ENCODE data around the gene BIK. TPM values are rescaled to one million over a fixed set of nuclear protein-coding genes. Genes with fewer than 3 reads are reported as not detected.
A peak's percentile ranks its signal among the peaks of the same experiment; 100 is the strongest.

Gene BIK, protein sequence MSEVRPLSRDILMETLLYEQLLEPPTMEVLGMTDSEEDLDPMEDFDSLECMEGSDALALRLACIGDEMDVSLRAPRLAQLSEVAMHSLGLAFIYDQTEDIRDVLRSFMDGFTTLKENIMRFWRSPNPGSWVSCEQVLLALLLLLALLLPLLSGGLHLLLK
- 0.14 TPM in 1 of 2 replicates, not detected in the other for total RNA-seq (2014; rRNA removed; shearing (Covaris generic))

DNA sequence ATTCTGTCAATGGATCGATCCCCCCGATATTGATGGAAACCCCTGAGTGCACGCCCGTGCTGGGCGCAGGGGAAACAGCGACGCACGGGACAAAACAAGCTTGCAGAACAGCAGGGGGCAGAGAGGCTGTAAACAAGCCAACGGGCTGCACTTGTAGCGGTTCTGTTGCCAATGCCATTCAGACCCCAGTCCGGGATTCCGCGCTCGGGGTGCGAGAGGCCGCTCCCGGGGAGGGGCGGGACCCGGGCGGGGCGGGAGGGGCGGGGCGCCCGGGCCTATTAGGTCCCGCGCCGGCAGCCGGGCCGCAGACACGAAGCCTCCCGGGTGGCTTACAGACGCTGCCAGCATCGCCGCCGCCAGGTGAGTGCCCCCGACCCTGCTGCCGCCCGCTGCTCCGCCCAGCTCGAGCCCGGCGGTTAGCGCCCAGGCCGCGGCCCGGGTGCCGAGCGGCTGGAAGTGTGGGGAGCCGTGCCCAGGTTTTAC, at the start of gene BIK:
BIK (plus strand) TSS at position 307 of the 483 bp plus-strand sequence. CDS start 13,273 bp downstream, outside the sequence.
- peak within 1 kb of the TSS; percentile 38 for H3K4me3 ChIP-seq

DNA sequence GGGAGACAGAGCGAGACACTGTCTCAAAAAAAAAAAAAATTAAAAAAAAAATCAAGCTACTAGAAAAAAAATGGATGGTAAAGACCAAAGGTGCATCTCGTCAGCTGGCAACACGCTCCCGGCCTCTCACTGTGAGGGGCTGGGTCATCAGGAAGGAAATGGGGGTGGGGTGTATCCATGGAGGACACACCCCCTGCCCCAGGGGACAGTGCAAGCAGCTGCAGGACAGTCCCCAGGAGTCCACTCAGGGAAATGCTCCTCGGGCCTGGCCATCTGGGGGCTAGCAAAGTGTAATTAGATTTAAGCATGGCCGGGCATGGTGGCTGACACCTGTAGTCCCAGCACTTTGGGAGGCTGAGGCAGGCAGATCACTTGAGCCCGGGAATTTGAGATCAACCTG, 44.4 kb upstream of the BIK start:
- H3K27ac ChIP-seq: peak overlapping the region; percentile 98
- peak; percentile 74 to 76 for DNase-seq
- H3K4me3 ChIP-seq: no peak overlapping the region
- no peaks in the 10 kb centered on the region for H3K36me3 ChIP-seq
- peaks cover 15% of the 10 kb centered on the region for H3K4me1 ChIP-seq
- H3K9me3 ChIP-seq (replicated peaks): no peaks in the 10 kb centered on the region
- H3K27me3 ChIP-seq: no peaks in the 10 kb centered on the region

More for the DNA sequence above, at the start of gene BIK:
- peak; percentile 48 to 57 for DNase-seq
- Histone ChIP-seq H3K4me1 (peaks cover 4% of the 10 kb centered on the region; the same call in 1 of the 2 replicates), H3K9me3 (replicated peaks) (no peaks in the 10 kb centered on the region), H3K27ac (no peak within 1 kb of the TSS), H3K36me3 (no peaks in the 10 kb centered on the region), H3K27me3 (peaks cover 51% of the 10 kb centered on the region)

DNA sequence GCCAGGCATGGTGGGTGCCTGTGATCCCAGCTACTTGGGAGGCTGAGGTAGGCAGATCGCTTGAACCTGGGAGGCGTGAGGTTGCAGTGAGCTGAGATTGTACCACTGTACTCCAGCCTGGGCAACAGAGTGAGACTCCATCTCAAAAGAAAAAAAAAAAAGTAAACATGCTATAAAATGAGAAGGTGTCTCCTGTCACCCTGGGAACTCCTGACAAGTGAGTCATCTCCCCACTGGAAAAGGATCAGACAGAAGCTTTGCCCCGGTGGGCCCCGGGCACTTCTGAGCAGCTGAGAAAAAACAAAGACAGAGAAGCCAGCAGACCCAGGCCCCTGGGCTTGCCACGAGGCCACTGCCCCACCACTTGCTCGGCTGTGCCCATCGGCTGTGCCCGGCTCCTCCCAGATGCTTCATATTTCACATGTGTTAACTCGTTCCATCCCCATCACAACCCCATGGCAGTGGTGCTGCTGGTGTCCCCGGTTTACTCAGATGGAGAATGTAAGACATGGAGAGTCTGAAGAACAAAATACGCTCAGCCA, 43.6 kb upstream of the BIK start:
- DNase-seq: peak; percentile 81

DNA sequence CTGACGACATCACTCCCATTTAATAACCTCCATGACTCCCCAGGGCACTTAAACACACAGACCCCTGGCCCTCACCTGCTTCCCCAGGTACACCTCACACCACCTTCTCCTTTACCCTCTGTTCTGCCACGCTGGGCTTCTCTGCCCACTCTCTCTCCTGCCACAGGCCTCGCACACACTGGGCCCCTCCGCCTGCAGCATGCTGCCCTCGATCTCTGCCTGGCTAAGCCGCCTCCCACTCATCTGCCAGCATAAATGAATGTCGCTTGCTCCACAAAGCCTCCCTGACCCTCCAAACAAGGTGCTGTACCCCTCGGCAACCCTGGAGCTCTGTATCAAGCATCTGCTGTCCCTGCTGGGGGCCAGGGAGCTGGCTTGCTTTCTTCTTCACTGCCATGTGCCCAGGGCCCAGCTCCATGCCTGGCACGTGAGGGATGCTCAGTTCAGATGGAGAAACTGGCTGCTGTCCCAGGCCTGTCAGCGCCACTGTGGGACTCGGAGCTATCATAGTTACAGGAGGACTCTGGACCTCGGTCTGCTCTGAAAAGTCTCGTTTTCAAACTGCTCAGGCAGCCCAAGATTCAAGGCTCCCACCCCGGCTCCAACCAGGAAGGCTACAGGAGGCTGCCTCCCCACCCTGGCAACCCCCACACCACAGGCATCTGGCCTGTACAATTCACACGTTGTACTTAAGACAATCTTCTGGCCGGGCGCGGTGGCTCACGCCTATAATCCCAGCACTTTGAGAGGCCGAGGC, 33.3 kb upstream of the BIK start:
- Histone ChIP-seq H3K4me3 (no peak overlapping the region), H3K27ac (no peak overlapping the region), H3K36me3 (no peaks in the 10 kb centered on the region), H3K4me1 (no peaks in the 10 kb centered on the region), H3K9me3 (replicated peaks) (no peaks in the 10 kb centered on the region), H3K27me3 (no peaks in the 10 kb centered on the region)
- peak; percentile 25 to 27 for DNase-seq

More for the DNA sequence above, 43.6 kb upstream of the BIK start:
- peaks cover 15% of the 10 kb centered on the region for H3K4me1 ChIP-seq
- H3K4me3 ChIP-seq: no peak overlapping the region
- no peaks in the 10 kb centered on the region for H3K36me3 ChIP-seq
- no peaks in the 10 kb centered on the region for H3K27me3 ChIP-seq
- H3K9me3 ChIP-seq (replicated peaks): no peaks in the 10 kb centered on the region
- peak overlapping the region; percentile 98 for H3K27ac ChIP-seq

DNA sequence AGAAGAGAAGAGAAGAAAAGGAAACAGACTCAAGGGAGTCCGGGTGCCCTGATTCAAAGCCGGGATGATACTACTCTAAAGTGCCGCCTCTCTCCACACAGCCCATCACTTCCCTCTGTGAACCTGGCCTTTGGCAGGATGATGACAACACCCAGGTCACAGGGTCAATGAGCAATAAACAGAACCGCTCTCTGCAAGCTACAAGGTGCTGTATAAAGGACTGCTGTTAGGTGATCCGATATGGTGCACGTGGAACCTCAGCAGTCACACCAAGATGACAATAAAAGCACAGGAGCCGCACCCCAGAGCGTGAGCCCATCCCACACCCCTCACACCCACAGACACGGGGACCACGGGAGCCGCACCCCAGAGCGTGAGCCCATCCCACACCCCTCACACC, 32.0 kb upstream of the BIK start:
- no peaks in the 10 kb centered on the region for H3K9me3 ChIP-seq (replicated peaks)
- H3K4me1 ChIP-seq: no peaks in the 10 kb centered on the region
- DNase-seq: no peak
- H3K4me3 ChIP-seq: no peak overlapping the region
- H3K27ac ChIP-seq: no peak overlapping the region
- no peaks in the 10 kb centered on the region for H3K27me3 ChIP-seq
- no peaks in the 10 kb centered on the region for H3K36me3 ChIP-seq

DNA sequence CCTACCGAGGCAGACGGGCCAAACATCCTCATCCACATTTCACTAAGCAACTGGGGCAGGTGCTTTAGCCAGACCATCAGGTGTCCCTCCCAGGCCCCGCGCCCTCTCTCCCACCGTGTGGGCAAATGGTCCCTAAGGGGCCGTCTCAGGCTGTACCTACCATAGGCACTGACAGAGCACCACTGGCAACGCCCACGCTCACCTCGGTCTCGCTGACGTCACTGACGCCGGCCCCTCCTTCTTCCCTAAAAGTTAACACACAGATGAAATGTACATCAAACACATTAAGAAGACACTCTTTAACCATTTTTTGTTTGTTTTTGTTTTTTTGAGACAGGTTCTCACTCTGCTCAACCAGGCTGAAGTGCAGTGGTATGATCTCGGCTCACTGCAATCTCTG, 30.8 kb upstream of the BIK start:
- Histone ChIP-seq H3K4me3 (no peak overlapping the region), H3K4me1 (no peaks in the 10 kb centered on the region), H3K27me3 (no peaks in the 10 kb centered on the region), H3K27ac (no peak overlapping the region), H3K9me3 (replicated peaks) (no peaks in the 10 kb centered on the region), H3K36me3 (no peaks in the 10 kb centered on the region)
- DNase-seq: no peak

DNA sequence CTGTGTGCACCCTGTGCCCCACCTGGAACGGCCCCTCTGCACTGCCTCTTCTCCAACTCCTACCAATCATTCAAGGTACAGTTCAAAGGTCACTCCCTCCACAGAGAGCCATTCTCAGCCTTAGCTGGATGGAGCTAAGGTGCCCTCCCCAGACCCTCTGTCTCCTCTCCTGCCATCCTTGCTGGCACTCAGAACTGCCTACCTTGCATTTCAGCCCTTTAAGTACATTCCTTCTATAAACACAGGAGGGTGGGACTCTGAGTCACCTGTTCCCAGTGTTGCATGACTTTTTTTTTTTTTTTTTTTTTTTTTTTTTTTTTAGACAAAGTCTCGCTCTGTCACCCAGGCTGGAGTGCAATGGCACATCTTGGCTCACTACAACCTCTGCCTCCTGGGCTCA, 29.9 kb upstream of the BIK start:
- no peak for DNase-seq
- H3K27me3 ChIP-seq: no peaks in the 10 kb centered on the region
- no peak overlapping the region for H3K27ac ChIP-seq
- no peaks in the 10 kb centered on the region for H3K4me1 ChIP-seq
- no peaks in the 10 kb centered on the region for H3K36me3 ChIP-seq
- H3K9me3 ChIP-seq (replicated peaks): no peaks in the 10 kb centered on the region
- no peak overlapping the region for H3K4me3 ChIP-seq

DNA sequence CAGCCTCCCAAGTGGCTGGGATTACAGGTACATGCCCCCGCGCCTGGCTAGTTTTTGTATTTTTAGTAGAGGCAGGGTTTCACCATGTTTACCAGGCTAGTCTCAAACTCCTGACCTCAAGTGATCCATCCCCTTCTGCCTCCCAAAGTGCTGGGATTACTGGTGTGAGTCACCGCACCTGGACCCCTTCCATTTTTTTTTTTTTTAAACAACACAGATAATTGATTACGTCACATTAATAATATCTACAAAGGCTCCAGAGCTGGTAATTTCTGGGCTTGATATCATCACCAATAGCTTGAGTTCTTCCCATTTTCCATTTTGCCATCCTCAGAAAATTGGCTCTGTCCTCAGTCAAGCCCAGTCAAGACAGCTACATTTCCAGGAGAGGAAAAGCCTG, 28.6 kb upstream of the BIK start:
- no peaks in the 10 kb centered on the region for H3K9me3 ChIP-seq (replicated peaks)
- no peak for DNase-seq
- no peak overlapping the region for H3K4me3 ChIP-seq
- no peak overlapping the region for H3K27ac ChIP-seq
- no peaks in the 10 kb centered on the region for H3K27me3 ChIP-seq
- H3K36me3 ChIP-seq: no peaks in the 10 kb centered on the region
- H3K4me1 ChIP-seq: no peaks in the 10 kb centered on the region

DNA sequence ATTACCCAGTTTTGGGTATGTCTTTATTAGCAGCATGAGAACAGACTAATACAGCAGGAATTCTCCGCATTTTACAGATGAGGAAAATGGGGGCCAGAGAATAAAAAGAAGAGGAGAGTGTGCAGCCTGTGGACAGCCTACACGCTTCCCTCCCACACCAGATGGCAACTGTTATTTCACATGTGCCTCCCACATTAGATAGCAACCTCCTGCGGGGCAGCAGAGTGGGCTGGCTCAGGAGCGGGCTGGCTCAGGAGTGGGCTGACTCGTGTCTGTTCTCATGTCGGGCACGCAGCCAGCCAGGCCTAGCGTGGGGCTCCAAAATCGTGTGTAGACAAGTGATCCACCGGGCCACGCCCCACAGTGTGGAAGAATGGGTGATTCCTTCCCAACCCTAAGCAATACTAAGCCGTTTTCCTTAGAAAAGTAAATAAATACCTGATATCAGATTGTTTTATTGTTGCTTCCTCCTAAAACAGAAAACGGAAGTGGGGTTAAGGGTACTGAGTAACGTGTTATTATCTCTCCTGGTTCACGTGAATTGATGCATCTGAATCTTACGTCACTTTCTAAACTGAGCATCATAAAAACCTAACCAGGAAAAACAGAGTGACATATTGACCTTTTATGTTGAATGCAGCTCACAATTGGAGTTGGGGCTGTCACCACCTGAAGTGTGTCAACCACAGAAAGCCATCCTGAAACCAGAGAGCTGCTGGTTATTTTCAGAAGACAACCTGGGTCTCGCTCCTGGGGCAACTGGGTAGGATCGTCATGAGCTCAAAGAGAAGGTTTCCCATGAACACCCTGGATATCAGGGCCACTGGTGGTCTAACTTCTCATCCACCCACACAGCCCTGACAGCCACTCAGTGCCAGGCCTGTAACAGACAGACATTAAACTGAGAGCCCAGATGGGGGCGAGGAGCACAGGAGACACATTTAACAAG, 24.6 kb upstream of the BIK start:
- Histone ChIP-seq H3K36me3 (no peaks in the 10 kb centered on the region), H3K9me3 (replicated peaks) (no peaks in the 10 kb centered on the region), H3K4me1 (no peaks in the 10 kb centered on the region), H3K27me3 (no peaks in the 10 kb centered on the region), H3K4me3 (no peak overlapping the region), H3K27ac (no peak overlapping the region)
- DNase-seq: no peak

DNA sequence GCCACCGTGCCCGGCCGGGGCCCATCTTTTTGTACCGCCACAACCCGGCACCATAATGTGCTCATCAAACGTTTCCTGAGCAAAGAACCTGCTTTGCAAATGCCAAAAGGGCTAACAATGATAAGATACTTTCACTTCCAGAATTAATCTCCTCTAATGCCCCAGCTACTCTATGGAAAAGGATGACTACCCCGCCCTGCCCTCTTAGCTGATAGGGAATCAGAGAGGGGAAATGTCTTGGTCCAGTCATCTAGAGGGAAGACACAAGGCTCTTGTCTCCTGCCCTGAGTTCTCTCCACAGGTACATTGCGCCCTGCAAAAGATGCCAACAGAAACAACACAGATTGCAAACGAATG, 21.9 kb upstream of the BIK start:
- H3K4me1 ChIP-seq: no peaks in the 10 kb centered on the region
- H3K27ac ChIP-seq: no peak overlapping the region; the same call in 1 of the 2 replicates
- H3K4me3 ChIP-seq: peak overlapping the region; percentile 68
- H3K9me3 ChIP-seq (replicated peaks): no peaks in the 10 kb centered on the region
- H3K27me3 ChIP-seq: no peaks in the 10 kb centered on the region
- no peaks in the 10 kb centered on the region for H3K36me3 ChIP-seq
- DNase-seq: peak in 1 of 2 experiments; percentile 29

DNA sequence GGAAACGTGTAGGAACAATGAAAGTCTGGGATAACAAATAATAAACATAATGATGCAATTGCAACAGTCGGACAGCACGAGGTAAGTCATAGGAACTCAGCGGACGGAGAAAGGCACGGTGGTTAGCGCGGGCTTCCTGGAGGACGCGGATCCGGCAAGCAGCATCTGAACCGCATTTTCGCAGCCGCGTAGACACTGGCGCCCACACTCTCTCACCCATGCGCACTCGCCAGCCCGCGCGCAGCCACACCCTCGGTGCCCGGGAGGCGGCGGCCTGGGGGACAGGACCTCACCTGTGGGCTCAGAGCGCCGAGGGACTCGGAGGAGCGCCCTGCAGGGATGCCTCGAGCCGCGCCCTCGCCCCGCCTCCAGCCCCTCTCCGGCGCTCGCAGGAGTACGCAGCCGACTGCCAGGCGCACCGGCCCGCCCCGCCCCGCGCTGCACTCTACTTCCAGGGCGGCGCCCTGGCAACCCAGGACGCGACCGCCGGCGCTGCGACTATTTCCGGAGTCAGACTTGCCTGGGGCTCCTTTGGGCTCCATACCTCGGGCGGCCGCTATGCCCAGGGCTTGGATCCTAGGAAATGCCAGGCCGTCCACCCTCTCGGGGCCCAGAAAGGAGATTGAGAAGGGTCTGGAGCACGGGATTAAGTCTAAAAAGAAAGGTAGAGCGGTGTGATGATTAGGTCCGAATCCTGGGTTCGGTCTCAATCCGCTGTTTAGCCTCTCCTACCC, 21.4 kb upstream of the BIK start, which contains the start of gene TTLL1:
TTLL1 (minus strand) TSS at position 408 of the 734 bp plus-strand sequence. CDS start 13,805 bp downstream, outside the sequence.
- Histone ChIP-seq H3K36me3 (no peaks in the 10 kb centered on the region), H3K27me3 (no peaks in the 10 kb centered on the region), H3K4me3 (peak within 1 kb of the TSS; percentile 68), H3K27ac (no peak within 1 kb of the TSS; the same call in 1 of the 2 replicates), H3K9me3 (replicated peaks) (no peaks in the 10 kb centered on the region), H3K4me1 (no peaks in the 10 kb centered on the region; the same call in 1 of the 2 replicates)
- DNase-seq: peak; percentile 92 to 94

DNA sequence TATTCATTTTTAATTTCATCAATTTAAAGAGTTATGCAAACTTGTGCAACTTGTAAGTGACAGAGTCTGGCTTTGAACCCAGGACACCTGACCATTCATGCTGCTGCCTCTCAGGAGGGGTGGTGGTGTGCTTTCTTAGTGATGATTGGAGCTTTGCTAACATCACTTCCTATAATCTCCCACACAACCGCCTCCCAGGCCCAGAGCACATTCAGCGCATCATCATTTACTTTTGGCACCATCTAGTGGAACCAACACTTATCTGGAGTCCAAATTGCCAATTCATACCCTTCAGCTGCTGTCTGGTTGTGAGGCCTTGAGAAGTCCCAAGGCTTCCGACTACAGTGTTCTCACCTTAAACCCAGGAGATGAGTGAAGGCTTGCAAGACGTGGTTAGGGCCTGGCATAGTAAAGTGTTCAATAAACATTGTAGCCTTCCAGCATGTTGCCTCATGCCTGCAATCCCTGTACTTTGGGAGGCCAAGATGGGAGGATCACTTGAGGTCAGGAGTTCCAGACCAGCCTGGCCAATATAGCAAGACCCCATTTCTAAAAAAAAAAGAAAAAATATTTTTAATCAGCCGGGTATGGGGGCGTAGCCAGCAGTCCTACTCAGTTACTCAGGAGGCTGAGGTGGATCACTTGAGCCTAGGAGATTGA, 20.3 kb upstream of the BIK start:
- peak; percentile 79 to 92 for DNase-seq
- no peak overlapping the region for H3K27ac ChIP-seq
- H3K27me3 ChIP-seq: no peaks in the 10 kb centered on the region
- no peak overlapping the region for H3K4me3 ChIP-seq
- H3K4me1 ChIP-seq: no peaks in the 10 kb centered on the region; the same call in 1 of the 2 replicates
- no peaks in the 10 kb centered on the region for H3K36me3 ChIP-seq
- no peaks in the 10 kb centered on the region for H3K9me3 ChIP-seq (replicated peaks)

DNA sequence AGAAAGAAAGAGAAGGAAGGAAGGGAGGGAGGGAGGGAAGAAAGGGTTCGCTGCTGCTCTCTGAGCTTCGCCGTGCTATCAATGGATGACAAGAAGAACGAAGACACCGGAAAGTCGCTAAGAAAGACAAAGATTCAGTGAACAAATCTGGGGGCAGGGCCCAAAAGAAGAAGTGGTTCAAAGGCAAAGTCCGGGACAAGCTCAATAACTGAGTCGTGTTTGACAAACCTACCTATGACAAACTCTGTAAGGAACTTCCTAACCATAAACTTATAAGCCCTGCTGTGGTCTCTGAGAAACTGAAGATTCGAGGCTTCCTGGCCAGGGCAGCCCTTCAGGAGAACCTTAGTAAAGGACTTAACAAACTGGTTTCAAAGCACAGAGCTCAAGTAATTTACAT, 18.5 kb upstream of the BIK start:
- H3K4me3 ChIP-seq: no peak overlapping the region
- no peak overlapping the region for H3K27ac ChIP-seq
- no peaks in the 10 kb centered on the region for H3K27me3 ChIP-seq
- no peaks in the 10 kb centered on the region; the same call in 1 of the 2 replicates for H3K4me1 ChIP-seq
- DNase-seq: no peak
- no peaks in the 10 kb centered on the region for H3K36me3 ChIP-seq
- peaks cover 3% of the 10 kb centered on the region; the same call in 1 of the 2 replicates for H3K9me3 ChIP-seq (replicated peaks)

All from SJCRH30 (cell line).